RCC 7860 (cell line): ENCODE data around the gene MEF2A.

Experiments
- DNase-seq: peaks from one replicate; pipeline ENCODE4 v3.0.0-alpha.2; 2015; ENCODE audit warnings: low spot score
- FAIRE-seq: peaks from 2 replicates; lab custom pipeline; 2012; peaks lifted over from hg19 to GRCh38; lab: Jason Lieb, UNC

The MEF2A gene

GRCh38 chr15:99604865-99605264, 39.1 kb downstream of the MEF2A start:
- FAIRE-seq (peak; percentile 17), DNase-seq (no peak)

- FAIRE-seq = no peak
Measured at GRCh38 chr15:99605490-99605931, 39.7 kb downstream of the MEF2A start.

GRCh38 chr15:99605990-99606389, 40.2 kb downstream of the MEF2A start:
- no peak for FAIRE-seq
- DNase-seq = no peak

More at GRCh38 chr15:99605490-99605931, 39.7 kb downstream of the MEF2A start:
- no peak for DNase-seq

- no peak for FAIRE-seq
- DNase-seq = no peak
Measured at GRCh38 chr15:99606646-99607045, 40.9 kb downstream of the MEF2A start.

- FAIRE-seq = no peak
- no peak for DNase-seq
Measured at GRCh38 chr15:99613481-99613880, 47.7 kb downstream of the MEF2A start.

- FAIRE-seq (no peak), DNase-seq (no peak)
Measured at GRCh38 chr15:99613887-99614647, 48.3 kb downstream of the MEF2A start.

- FAIRE-seq = no peak
Measured at GRCh38 chr15:99614749-99615288, 49.0 kb downstream of the MEF2A start.

GRCh38 chr15:99615460-99615859, 49.7 kb downstream of the MEF2A start:
- FAIRE-seq = no peak
- no peak for DNase-seq

More at GRCh38 chr15:99614749-99615288, 49.0 kb downstream of the MEF2A start:
- DNase-seq = no peak

GRCh38 chr15:99616129-99616528, 50.3 kb downstream of the MEF2A start:
- FAIRE-seq = no peak
- DNase-seq = no peak

GRCh38 chr15:99616773-99617342, 51.1 kb downstream of the MEF2A start:
- FAIRE-seq (no peak), DNase-seq (no peak)

GRCh38 chr15:99618941-99619411, 53.2 kb downstream of the MEF2A start:
- FAIRE-seq (no peak), DNase-seq (no peak)

- DNase-seq (no peak), FAIRE-seq (no peak)
Measured at GRCh38 chr15:99619712-99620111, 53.9 kb downstream of the MEF2A start.

- no peak for DNase-seq
- FAIRE-seq = no peak
Measured at GRCh38 chr15:99620178-99620577, 54.4 kb downstream of the MEF2A start.

GRCh38 chr15:99621767-99622166, 56.0 kb downstream of the MEF2A start:
- no peak for DNase-seq
- FAIRE-seq = no peak

- peak; percentile 63 for FAIRE-seq
Measured at GRCh38 chr15:99628374-99629001, 62.7 kb downstream of the MEF2A start.

GRCh38 chr15:99630607-99631131, 64.9 kb downstream of the MEF2A start:
- no peak for FAIRE-seq
- no peak for DNase-seq

More at GRCh38 chr15:99628374-99629001, 62.7 kb downstream of the MEF2A start:
- no peak for DNase-seq

- no peak for FAIRE-seq
- no peak for DNase-seq
Measured at GRCh38 chr15:99631255-99631654, 65.5 kb downstream of the MEF2A start.

- FAIRE-seq (no peak), DNase-seq (no peak)
Measured at GRCh38 chr15:99632521-99632920, 66.7 kb downstream of the MEF2A start.

- no peak for FAIRE-seq
- DNase-seq = no peak
Measured at GRCh38 chr15:99633655-99634054, 67.9 kb downstream of the MEF2A start.

GRCh38 chr15:99634576-99634975, 68.8 kb downstream of the MEF2A start:
- DNase-seq = no peak
- FAIRE-seq = no peak

- no peak for DNase-seq
- FAIRE-seq = no peak
Measured at GRCh38 chr15:99635145-99635544, 69.4 kb downstream of the MEF2A start.
